Nephron (organoid): ENCODE measurements around the gene LRCOL1.

Experiments used
- H3K27ac Mint-ChIP-seq, 3 experiments: 2 replicates each; pipeline ENCODE4 v1.8.0; 2020; ENCODE audit warnings: mixed read lengths in 3 of 3, mild to moderate bottlenecking in 2 of 3, moderate library complexity in 1 of 3
- H3K27me3 Mint-ChIP-seq: 2 replicates; pipeline ENCODE4 v1.8.0; 2021; ENCODE audit warnings: low read depth, mild to moderate bottlenecking, moderate library complexity, mixed read lengths
- H3K36me3 Mint-ChIP-seq: 2 replicates; pipeline ENCODE4 v1.8.0; 2020; ENCODE audit warnings: low read depth, mixed read lengths
- H3K4me1 Mint-ChIP-seq: 2 replicates; pipeline ENCODE4 v1.8.0; 2020; ENCODE audit warnings: mixed read lengths
- H3K4me3 Mint-ChIP-seq, 3 experiments: 2 replicates each; pipeline ENCODE4 v1.8.0; 2020; ENCODE audit warnings: mild to moderate bottlenecking in 3 of 3, mixed read lengths in 3 of 3, moderate library complexity in 2 of 3
- H3K9me3 Mint-ChIP-seq: 2 replicates; pipeline ENCODE4 v1.8.0; 2020; ENCODE audit warnings: mixed read lengths
- TF ChIP-seq, protein P1 (sequence below), 3 experiments: fragments of 200-600 bp; sonication (generic); IDR thresholded peaks; one replicate each; pipeline ENCODE4 v1.5.0; 2021; ENCODE audit warnings: antibody characterized with exemption in 3 of 3; ENCODE audit not compliant: unreplicated experiment in 3 of 3

Gene LRCOL1

DNA sequence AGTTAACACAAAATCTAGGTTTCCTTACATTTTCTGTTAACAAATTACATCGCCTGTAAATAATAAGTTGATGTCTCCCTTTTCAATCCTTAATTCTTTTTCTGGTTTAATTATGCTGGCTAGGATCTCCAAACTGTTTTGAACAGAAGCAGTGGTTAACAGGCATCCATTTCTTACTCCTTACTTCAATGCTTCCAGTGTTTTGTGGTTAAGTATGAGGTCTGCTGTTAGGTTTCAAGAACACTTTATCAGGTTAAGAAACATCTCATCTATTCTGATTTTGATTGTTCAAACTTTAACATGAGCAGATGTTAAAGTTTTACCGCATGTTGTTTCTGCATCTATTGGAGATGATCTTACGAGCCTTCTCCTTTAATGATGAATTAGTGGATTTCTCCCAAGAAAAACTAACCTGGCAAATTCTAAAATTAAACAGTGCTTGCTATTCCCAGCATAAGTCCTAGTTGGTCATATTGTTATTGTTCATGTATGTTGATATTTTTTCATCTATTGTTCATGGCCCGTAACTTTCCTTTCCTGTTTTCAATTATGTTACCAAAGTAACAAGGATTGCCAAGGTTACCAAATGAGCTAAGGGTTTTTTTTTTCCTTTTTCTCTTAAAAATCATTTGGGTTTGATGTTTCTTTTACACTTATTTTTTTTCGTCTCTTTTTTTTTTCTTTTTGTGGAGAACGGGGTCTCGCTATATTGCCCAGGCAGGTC, 43.3 kb upstream of the LRCOL1 start:
- H3K27me3 Mint-ChIP-seq = no peaks in the 10 kb centered on the region
- no peaks in the 10 kb centered on the region for H3K9me3 Mint-ChIP-seq
- peaks cover 62% of the 10 kb centered on the region for H3K36me3 Mint-ChIP-seq
- no peak overlapping the region for H3K4me3 Mint-ChIP-seq
- no peak overlapping the region for H3K27ac Mint-ChIP-seq
- H3K4me1 Mint-ChIP-seq = no peaks in the 10 kb centered on the region
- TF ChIP-seq, protein P1, sequence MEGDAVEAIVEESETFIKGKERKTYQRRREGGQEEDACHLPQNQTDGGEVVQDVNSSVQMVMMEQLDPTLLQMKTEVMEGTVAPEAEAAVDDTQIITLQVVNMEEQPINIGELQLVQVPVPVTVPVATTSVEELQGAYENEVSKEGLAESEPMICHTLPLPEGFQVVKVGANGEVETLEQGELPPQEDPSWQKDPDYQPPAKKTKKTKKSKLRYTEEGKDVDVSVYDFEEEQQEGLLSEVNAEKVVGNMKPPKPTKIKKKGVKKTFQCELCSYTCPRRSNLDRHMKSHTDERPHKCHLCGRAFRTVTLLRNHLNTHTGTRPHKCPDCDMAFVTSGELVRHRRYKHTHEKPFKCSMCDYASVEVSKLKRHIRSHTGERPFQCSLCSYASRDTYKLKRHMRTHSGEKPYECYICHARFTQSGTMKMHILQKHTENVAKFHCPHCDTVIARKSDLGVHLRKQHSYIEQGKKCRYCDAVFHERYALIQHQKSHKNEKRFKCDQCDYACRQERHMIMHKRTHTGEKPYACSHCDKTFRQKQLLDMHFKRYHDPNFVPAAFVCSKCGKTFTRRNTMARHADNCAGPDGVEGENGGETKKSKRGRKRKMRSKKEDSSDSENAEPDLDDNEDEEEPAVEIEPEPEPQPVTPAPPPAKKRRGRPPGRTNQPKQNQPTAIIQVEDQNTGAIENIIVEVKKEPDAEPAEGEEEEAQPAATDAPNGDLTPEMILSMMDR (IDR thresholded peaks at IDR 0.05; ENCODE audit: unreplicated experiment in 3 of 3) = no peak

DNA sequence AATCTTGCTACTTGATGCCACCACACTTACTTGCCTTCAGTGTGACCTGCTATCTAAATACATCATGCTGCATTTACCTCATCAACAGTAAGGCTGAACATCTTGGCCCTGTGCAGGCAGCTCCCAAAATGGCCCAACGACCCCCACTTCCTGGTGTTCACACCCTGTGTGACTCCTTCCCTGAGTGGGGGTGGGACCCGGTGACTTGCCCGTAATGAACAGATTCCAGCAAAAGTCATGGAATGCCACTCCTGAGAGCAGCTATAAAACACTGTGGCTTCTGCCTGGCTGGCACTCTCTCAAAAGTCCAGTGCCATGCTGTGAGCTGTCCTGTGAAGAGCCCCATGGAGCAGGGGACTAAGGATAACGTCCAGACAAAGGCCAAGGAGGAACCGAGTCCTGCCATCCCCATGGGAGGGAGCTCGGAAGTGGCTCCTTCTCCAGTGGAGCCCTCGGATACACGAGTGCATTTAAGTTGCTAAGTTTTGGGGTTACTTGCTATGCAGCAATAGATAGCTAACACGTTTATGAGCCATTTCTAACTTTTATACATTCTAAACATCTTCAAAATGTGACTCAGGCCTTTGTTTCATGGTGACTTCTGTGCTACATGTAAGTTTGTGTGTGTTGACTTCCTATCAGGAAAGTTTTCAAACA, 41.2 kb upstream of the LRCOL1 start:
- Mint-ChIP-seq H3K27me3 (no peaks in the 10 kb centered on the region), H3K9me3 (no peaks in the 10 kb centered on the region), H3K4me3 (no peak overlapping the region), H3K36me3 (peaks cover 57% of the 10 kb centered on the region), H3K27ac (no peak overlapping the region), H3K4me1 (no peaks in the 10 kb centered on the region)
- TF ChIP-seq, protein P1 (IDR thresholded peaks at IDR 0.05; ENCODE audit: unreplicated experiment in 3 of 3) = no peak

DNA sequence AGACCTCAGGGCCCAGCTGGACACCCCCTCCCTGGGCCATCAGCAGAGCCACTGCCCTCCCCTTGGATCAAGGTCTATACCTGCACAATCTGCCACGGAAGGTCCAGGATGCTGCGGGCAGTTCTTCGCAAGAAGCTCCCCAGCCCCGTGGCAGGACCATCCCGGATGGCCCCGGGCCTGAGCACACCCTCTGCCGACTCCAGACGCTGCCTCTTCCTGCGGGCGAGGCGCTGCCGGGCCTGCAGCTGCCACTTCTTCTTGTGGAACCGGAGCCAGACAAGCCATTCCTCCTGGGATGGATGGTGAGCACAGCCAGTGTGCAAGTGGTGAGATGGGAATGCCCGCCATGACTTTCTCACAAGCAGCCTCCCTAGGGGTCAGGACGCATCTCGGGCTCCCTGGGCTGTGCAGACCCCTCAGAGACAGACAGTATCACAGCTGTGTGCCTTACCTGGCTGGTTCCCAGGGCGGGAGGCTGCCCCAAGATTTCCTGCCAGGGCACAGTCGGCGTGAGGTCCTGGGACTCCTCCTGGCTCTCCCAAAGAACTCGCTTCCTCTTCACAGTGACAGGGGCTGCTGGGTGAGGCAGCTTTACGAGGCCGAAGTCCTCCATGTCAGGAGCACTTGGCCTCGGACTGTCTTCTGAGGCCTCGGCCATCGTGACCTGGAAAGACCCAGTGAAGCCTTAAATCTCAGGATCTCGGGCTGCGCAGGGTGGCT, 39.0 kb upstream of the LRCOL1 start:
- Mint-ChIP-seq H3K9me3 (no peaks in the 10 kb centered on the region), H3K27me3 (no peaks in the 10 kb centered on the region), H3K36me3 (peaks cover 55% of the 10 kb centered on the region), H3K4me1 (no peaks in the 10 kb centered on the region), H3K4me3 (no peak overlapping the region), H3K27ac (no peak overlapping the region)
- TF ChIP-seq, protein P1 (IDR thresholded peaks at IDR 0.05; ENCODE audit: unreplicated experiment in 3 of 3) = no peak

DNA sequence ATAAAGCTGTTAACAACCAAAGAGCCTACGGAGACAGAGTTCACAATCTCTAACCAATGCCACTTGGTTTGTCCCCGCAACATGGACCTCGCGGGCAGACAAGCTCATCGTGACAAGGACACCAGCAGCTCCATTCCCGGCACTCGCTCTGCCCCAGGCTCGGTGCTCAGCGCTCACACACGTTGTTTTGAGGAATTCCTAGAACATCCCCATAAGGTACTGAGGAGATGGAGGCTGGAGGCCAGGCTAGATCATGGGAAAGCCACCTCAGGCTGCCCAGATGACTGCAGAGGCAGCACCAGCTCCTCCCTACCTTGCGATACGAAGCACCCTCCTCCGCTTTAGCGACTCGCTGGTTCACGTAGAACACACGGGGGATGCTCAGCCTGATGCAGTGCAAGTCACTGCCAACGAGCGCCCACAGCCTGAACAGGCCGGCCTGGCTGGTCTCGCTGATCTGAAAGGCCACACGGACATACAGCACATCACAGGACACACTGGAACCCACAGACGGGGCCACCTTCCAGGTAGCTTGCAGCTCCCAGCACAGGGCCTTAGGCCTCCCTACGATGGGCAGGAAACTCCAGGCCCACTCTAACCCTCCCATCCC, 38.3 kb upstream of the LRCOL1 start:
- Mint-ChIP-seq H3K4me1 (no peaks in the 10 kb centered on the region), H3K27ac (no peak overlapping the region), H3K9me3 (no peaks in the 10 kb centered on the region), H3K36me3 (peaks cover 53% of the 10 kb centered on the region), H3K4me3 (no peak overlapping the region), H3K27me3 (no peaks in the 10 kb centered on the region)
- TF ChIP-seq, protein P1 (IDR thresholded peaks at IDR 0.05; ENCODE audit: unreplicated experiment in 3 of 3) = no peak

DNA sequence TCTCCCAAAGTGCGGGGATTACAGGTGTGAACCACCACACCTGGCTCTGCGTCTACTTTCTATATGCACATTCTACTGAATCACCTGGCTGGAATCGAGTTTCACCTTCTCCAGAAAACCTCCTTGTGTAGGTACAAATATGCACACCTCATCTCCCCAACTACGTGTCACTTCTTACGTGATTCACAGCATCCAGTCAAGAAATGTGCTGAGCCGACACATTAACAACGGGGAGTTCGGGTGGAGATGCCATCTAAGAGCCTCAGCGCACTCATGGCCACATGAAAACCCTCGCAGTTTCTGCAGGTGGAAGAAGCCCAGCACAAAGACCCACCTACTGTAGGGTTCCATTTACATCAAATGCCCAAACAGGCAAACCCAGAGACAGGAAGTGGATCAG, 37.5 kb upstream of the LRCOL1 start:
- Mint-ChIP-seq H3K4me3 (no peak overlapping the region), H3K4me1 (no peaks in the 10 kb centered on the region), H3K36me3 (peaks cover 49% of the 10 kb centered on the region), H3K27ac (no peak overlapping the region), H3K9me3 (no peaks in the 10 kb centered on the region), H3K27me3 (no peaks in the 10 kb centered on the region)
- TF ChIP-seq, protein P1 (IDR thresholded peaks at IDR 0.05; ENCODE audit: unreplicated experiment in 3 of 3) = no peak
